Natural killer cell (primary cell): ENCODE data around the gene AP2A2. TPM values are rescaled to one million over a fixed set of nuclear protein-coding genes. Genes with fewer than 3 reads are reported as not detected.
A peak's percentile ranks its signal among the peaks of the same experiment; 100 is the strongest.

ENCODE experiments used
- ATAC-seq, 3 donors: fragments of 150-1000 bp in 2 of 3; fragments of 200-7000 bp in 1 of 3; cut with Tn5 transposase; 1 replicate in 1 of 3; 2 replicates in 2 of 3; pipeline ENCODE4 v1.10.0; 2021; ENCODE audit warnings: mild to moderate bottlenecking in 2 of 3, moderate library complexity in 2 of 3
- DNase-seq, 2 donors: peaks; one replicate each; pipeline versions ENCODE4 v3.0.0 to v3.0.0-alpha.2; 2013 to 2021; ENCODE audit warnings: mixed read lengths in 1 of 2
- H3K27ac ChIP-seq: one replicate; pipeline ENCODE4 v1.5.1; 2013; ENCODE audit warnings: mild to moderate bottlenecking, low read length
- H3K27me3 ChIP-seq: one replicate; pipeline ENCODE4 v1.6.1; 2013; ENCODE audit warnings: low read length; ENCODE audit not compliant: control insufficient read depth, insufficient read depth
- H3K36me3 ChIP-seq: one replicate; pipeline ENCODE4 v1.6.1; 2013; ENCODE audit warnings: low read length; ENCODE audit not compliant: control insufficient read depth, insufficient read depth
- H3K4me1 ChIP-seq: one replicate; pipeline ENCODE4 v1.6.1; 2013; ENCODE audit warnings: low read length; ENCODE audit not compliant: control insufficient read depth, insufficient read depth
- H3K4me3 ChIP-seq: one replicate; pipeline ENCODE4 v1.5.1; 2013; ENCODE audit warnings: low read length
- H3K9me3 ChIP-seq: one replicate; pipeline ENCODE4 v1.6.1; 2013; ENCODE audit warnings: low read length; ENCODE audit not compliant: control insufficient read depth, insufficient read depth
- H3K27ac Mint-ChIP-seq, 2 donors: one replicate each; pipeline ENCODE4 v1.8.0; 2022; ENCODE audit warnings: mild to moderate bottlenecking in 2 of 2, mixed read lengths in 2 of 2, moderate library complexity in 1 of 2
- H3K27me3 Mint-ChIP-seq, 2 donors: one replicate each; pipeline ENCODE4 v1.8.0; 2022; ENCODE audit warnings: low read depth in 2 of 2, mixed read lengths in 2 of 2
- H3K36me3 Mint-ChIP-seq: one replicate; pipeline ENCODE4 v1.8.0; 2022; ENCODE audit warnings: mixed read lengths
- H3K4me1 Mint-ChIP-seq, 2 donors: one replicate each; pipeline ENCODE4 v1.8.0; 2022; ENCODE audit warnings: mixed read lengths in 2 of 2
- H3K4me3 Mint-ChIP-seq: one replicate; pipeline ENCODE4 v1.8.0; 2022; ENCODE audit warnings: mild to moderate bottlenecking, moderate library complexity, mixed read lengths
- H3K9me3 Mint-ChIP-seq, 2 donors: one replicate each; pipeline ENCODE4 v1.8.0; 2022; ENCODE audit warnings: mixed read lengths in 2 of 2
- WGBS: methylation state at CpG from one replicate; pipeline ENCODE4 v1.1.7; 2013; ENCODE audit warnings: missing lambda C conversion rate; ENCODE audit not compliant: insufficient coverage; 5-methylcytosine and 5-hydroxymethylcytosine counted together
- intact Hi-C: fragments of 100-400 bp; cut with micrococcal nuclease; formaldehyde crosslinking; loops from one replicate; pipeline ENCODE4 v1.14.2; 2022
- total RNA-seq, 4 donors: library from RNA; stranded (reverse); fragments of 120-200 nt in 1 of 4; gene quantifications; one replicate each; pipeline versions ENCODE4 v1.2.3 to v1.2.4, GENCODE V29; 2013 to 2022
- TF ChIP-seq, protein P1 (sequence below): fragments of 200-600 bp; IDR thresholded peaks from one replicate; pipeline ENCODE4 v1.8.0; 2022; ENCODE audit warnings: antibody characterized with exemption

Gene AP2A2
- total RNA-seq, 3 donors from 2014 or later (not counting 1 experiment from before 2014, with no cell fraction given) = 57.2 to 120 (median 82.9) TPM

DNA sequence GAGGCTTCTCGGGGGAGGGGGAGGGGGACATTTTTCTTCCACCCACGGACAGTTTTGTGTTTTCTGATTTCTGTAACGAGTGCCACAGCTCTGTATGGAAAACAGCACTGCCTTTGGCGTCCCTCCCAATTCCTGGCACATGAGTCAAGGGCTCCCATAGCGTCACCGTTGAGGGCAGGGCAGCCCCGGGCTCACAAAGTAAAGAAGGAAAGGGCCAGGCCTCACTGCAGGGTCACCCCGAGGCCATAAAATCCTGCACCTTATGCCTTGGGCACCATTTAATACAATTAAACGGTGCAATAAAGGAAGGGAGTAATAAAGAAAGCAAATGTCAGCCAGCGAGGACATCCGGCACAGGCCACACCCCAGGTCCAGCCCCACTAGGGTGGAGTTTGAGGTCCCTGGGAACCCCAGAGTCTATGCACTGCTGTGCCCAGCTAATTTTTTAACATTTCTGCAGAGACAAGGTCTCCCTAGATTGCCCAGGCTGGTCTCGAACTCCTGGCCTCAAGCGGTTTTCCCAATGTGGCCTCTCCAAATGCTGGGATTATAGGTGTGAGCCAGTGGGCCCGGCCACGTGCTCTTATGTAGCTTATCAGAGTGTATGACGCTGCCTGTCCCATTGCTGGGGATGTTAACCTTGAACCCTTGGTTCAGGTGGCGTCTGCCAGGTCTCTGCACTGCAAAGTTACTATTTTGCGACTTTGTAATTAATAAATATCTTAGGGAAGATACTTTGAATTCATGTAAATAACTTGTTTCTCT is 135.4 kb downstream of the AP2A2 start:
- Histone ChIP-seq H3K4me3 (no peak overlapping the region), H3K36me3 (no peaks in the 10 kb centered on the region), H3K27ac (no peak overlapping the region), H3K4me1 (no peaks in the 10 kb centered on the region), H3K9me3 (no peaks in the 10 kb centered on the region), H3K27me3 (no peaks in the 10 kb centered on the region)
- Mint-ChIP-seq H3K27ac (no peak overlapping the region), H3K9me3 (peaks cover 0 to 2% of the 10 kb centered on the region in 2 donors), H3K4me1 (no peaks in the 10 kb centered on the region), H3K36me3 (no peaks in the 10 kb centered on the region), H3K4me3 (no peak overlapping the region), H3K27me3 (peaks cover 17 to 24% of the 10 kb centered on the region in 2 donors)
- DNase-seq (peak in 1 of 2 donors; percentile 10), ATAC-seq (no peak)
- intact Hi-C loops = no loop called here
- 87% methylated on average over 17 of the region's 18 CpGs for WGBS
- TF ChIP-seq, protein P1, sequence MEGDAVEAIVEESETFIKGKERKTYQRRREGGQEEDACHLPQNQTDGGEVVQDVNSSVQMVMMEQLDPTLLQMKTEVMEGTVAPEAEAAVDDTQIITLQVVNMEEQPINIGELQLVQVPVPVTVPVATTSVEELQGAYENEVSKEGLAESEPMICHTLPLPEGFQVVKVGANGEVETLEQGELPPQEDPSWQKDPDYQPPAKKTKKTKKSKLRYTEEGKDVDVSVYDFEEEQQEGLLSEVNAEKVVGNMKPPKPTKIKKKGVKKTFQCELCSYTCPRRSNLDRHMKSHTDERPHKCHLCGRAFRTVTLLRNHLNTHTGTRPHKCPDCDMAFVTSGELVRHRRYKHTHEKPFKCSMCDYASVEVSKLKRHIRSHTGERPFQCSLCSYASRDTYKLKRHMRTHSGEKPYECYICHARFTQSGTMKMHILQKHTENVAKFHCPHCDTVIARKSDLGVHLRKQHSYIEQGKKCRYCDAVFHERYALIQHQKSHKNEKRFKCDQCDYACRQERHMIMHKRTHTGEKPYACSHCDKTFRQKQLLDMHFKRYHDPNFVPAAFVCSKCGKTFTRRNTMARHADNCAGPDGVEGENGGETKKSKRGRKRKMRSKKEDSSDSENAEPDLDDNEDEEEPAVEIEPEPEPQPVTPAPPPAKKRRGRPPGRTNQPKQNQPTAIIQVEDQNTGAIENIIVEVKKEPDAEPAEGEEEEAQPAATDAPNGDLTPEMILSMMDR = no peak

Other genes starting within 250 kb of the AP2A2 start
- 10 to 100 TPM; 25.9 to 26.9 (median 26.8) TPM for gene DEAF1, start 230.6 kb upstream of the AP2A2 start, total RNA-seq
- gene TMEM80, start 230.1 kb upstream of the AP2A2 start, total RNA-seq = 10 to 100 TPM; 17.8 to 42.1 (median 33.0) TPM
- 10 to 100 TPM in 1 of 3 donors, 1 to 10 TPM in 2; 6.9 to 10.9 (median 9.3) TPM for gene EPS8L2, start 219.6 kb upstream of the AP2A2 start, total RNA-seq
- gene TALDO1, start 178.4 kb upstream of the AP2A2 start, total RNA-seq = 10 to 100 TPM; 46.1 to 94.8 (median 55.4) TPM
- gene GATD1, start 148.4 kb upstream of the AP2A2 start, total RNA-seq = 10 to 100 TPM; 40.4 to 43.1 (median 42.1) TPM
- not detected for gene CEND1, start 135.8 kb upstream of the AP2A2 start, total RNA-seq
- gene SLC25A22, start 127.6 kb upstream of the AP2A2 start, total RNA-seq = 10 to 100 TPM; 22.8 to 34.6 (median 31.5) TPM
- gene PIDD1, start 120.6 kb upstream of the AP2A2 start, total RNA-seq = 10 to 100 TPM; 24.3 to 30.9 (median 25.2) TPM
- 1,000 to 10,000 TPM; 1,482 to 1,846 (median 1,534) TPM for gene RPLP2, start 115.9 kb upstream of the AP2A2 start, total RNA-seq
- gene PNPLA2, start 107.0 kb upstream of the AP2A2 start, total RNA-seq = 100 to 1,000 TPM; 184 to 218 (median 201) TPM
- gene CRACR2B, start 98.0 kb upstream of the AP2A2 start, total RNA-seq = 10 to 100 TPM in 1 of 3 donors, 1 to 10 TPM in 2; 3.4 to 10.1 (median 3.8) TPM
- 10 to 100 TPM; 40.9 to 68.3 (median 52.9) TPM for gene CD151, start 92.9 kb upstream of the AP2A2 start, total RNA-seq
- 10 to 100 TPM; 48.2 to 63.8 (median 61.2) TPM for gene POLR2L, start 83.3 kb upstream of the AP2A2 start, total RNA-seq
- 10 to 100 TPM; 11.2 to 18.6 (median 14.6) TPM for gene TSPAN4, start 83.0 kb upstream of the AP2A2 start, total RNA-seq
- gene CHID1, start 15.1 kb upstream of the AP2A2 start, total RNA-seq = 10 to 100 TPM; 32.6 to 40.3 (median 33.2) TPM
- gene MUC6, start 110.8 kb downstream of the AP2A2 start, total RNA-seq = not detected
- gene MUC2, start 149.0 kb downstream of the AP2A2 start, total RNA-seq = not detected
- gene MUC5AC, start 232.1 kb downstream of the AP2A2 start, total RNA-seq = not detected